HepG2 (cell line): ENCODE measurements around the gene ACTR6. TPM values are rescaled to one million over a fixed set of nuclear protein-coding genes. Genes with fewer than 3 reads are reported as not detected.

ENCODE experiments used
- ATAC-seq: fragments of 200-7000 bp; cut with Tn5 transposase; 3 replicates; pipeline ENCODE4 v1.9.1; 2020; ENCODE audit warnings: mild to moderate bottlenecking, moderate library complexity
- BruUV-seq: library from RNA; stranded (reverse); fragments of 400-500 nt; replicated peaks from 2 replicates; lab custom pipeline; 2021; lab: Mats Ljungman, UMichigan
- CTCF ChIA-PET: fragments of 300-600 bp; formaldehyde crosslinking; extraction: SDS; loops from one replicate; lab custom pipeline; 2021; ENCODE audit warnings: low total read pairs, inconsistent platforms, low intra/inter-chr PET ratio; lab: Yijun Ruan, JAX
- POLR2A ChIA-PET: fragments of 350-600 bp; sonication (Branson Sonifier 250); formaldehyde crosslinking; loops from one replicate; lab custom pipeline; 2020; ENCODE audit warnings: antibody characterized with exemption, inconsistent platforms; lab: Yijun Ruan, JAX
- DNase-seq: peaks from one replicate; pipeline ENCODE4 v3.0.0-alpha.2; 2015; ENCODE audit warnings: low spot score
- FAIRE-seq: peaks from 3 replicates; lab custom pipeline; 2011; peaks lifted over from hg19 to GRCh38; lab: Jason Lieb, UNC
- H2AFZ ChIP-seq: one replicate; pipeline ENCODE4 v1.6.1; 2011; ENCODE audit warnings: low read length, inconsistent platforms
- H3K27ac ChIP-seq: fragments of 300-600 bp; 3 replicates; pipeline ENCODE4 v1.8.0; 2011; ENCODE audit warnings: mixed run types, mild to moderate bottlenecking, mixed read lengths, low read length, inconsistent platforms; ENCODE audit not compliant: insufficient read depth; ENCODE audit errors: extremely low read length
- H3K27me3 ChIP-seq, 2 experiments: fragments of 200-600 bp in 1 of 2; 2 replicates in 1 of 2; 3 replicates in 1 of 2; pipeline versions ENCODE4 v1.6.0 to v1.8.0; 2011; ENCODE audit warnings: low read length in 2 of 2, mild to moderate bottlenecking in 2 of 2, moderate library complexity in 2 of 2, inconsistent platforms in 1 of 2; ENCODE audit not compliant: insufficient read depth in 2 of 2, control insufficient read depth in 1 of 2
- H3K36me3 ChIP-seq, 2 experiments: fragments of 200-600 bp in 1 of 2; replicated peaks in 1 of 2; 2 replicates in 1 of 2; 3 replicates in 1 of 2; pipeline versions ENCODE4 v1.5.1 to v1.8.0; 2011; ENCODE audit warnings: low read length in 2 of 2, inconsistent platforms in 1 of 2; ENCODE audit not compliant: insufficient read depth in 2 of 2, control insufficient read depth in 1 of 2
- H3K4me1 ChIP-seq: 2 replicates; pipeline ENCODE4 v1.5.1; 2012; ENCODE audit warnings: low read length, inconsistent platforms; ENCODE audit not compliant: insufficient read depth
- H3K4me2 ChIP-seq: 2 replicates; pipeline ENCODE4 v1.6.0; 2011; ENCODE audit warnings: low read depth, low read length, inconsistent platforms
- H3K4me3 ChIP-seq, 3 experiments: fragments of 200-600 bp in 1 of 3; sonication (generic), shearing (Covaris generic) in 1 of 3; replicated peaks in 1 of 3; 2 replicates each; pipeline ENCODE4 v1.5.1; 2011 to 2016; ENCODE audit warnings: low read length in 3 of 3, inconsistent platforms in 2 of 3, low read depth in 2 of 3, mild to moderate bottlenecking in 2 of 3, control low read depth in 1 of 3, mixed read lengths in 1 of 3; ENCODE audit not compliant: insufficient read depth in 1 of 3
- H3K79me2 ChIP-seq: one replicate; pipeline ENCODE4 v1.6.1; 2011; ENCODE audit warnings: low read length, inconsistent platforms; ENCODE audit not compliant: insufficient read depth
- H3K9ac ChIP-seq: 2 replicates; pipeline ENCODE4 v1.6.0; 2011; ENCODE audit warnings: mild to moderate bottlenecking, low read depth, low read length, inconsistent platforms; ENCODE audit not compliant: insufficient read depth
- H3K9me3 ChIP-seq: 2 replicates; pipeline ENCODE4 v1.5.1; 2012; ENCODE audit warnings: mild to moderate bottlenecking, low read length
- H4K20me1 ChIP-seq: 2 replicates; pipeline ENCODE4 v1.6.0; 2011; ENCODE audit warnings: inconsistent platforms, mild to moderate bottlenecking, low read length, moderate library complexity; ENCODE audit not compliant: insufficient read depth
- CEBPG ChIP-seq: IDR thresholded peaks from 2 replicates; pipeline ENCODE4 v1.6.1; 2016
- HNRNPLL ChIP-seq: fragments of 200-400 bp; formaldehyde crosslinking; IDR thresholded peaks from 2 replicates; pipeline ENCODE4 v1.6.1; 2017; ENCODE audit warnings: mild to moderate bottlenecking, low read depth, low read length; ENCODE audit not compliant: poor library complexity, severe bottlenecking
- HOXA5 ChIP-seq: sonication (generic); formaldehyde crosslinking; IDR thresholded peaks from 2 replicates; pipeline ENCODE4 v1.4.0; 2020; ENCODE audit warnings: missing genetic modification reagents
- IRX3 ChIP-seq: sonication (generic); formaldehyde crosslinking; IDR thresholded peaks from 2 replicates; pipeline ENCODE4 v1.8.1; 2023; ENCODE audit warnings: mild to moderate bottlenecking, low read depth, missing genetic modification reagents, borderline replicate concordance
- PHF21A ChIP-seq: sonication (generic); formaldehyde crosslinking; IDR thresholded peaks from 2 replicates; pipeline ENCODE4 v1.5.0; 2020; ENCODE audit warnings: mild to moderate bottlenecking, missing genetic modification reagents
- RARG ChIP-seq: sonication (generic); formaldehyde crosslinking; IDR thresholded peaks from 2 replicates; pipeline ENCODE4 v1.4.0; 2020; ENCODE audit warnings: low read depth, mild to moderate bottlenecking, missing genetic modification reagents
- SALL2 ChIP-seq: sonication (generic); formaldehyde crosslinking; IDR thresholded peaks from 2 replicates; pipeline ENCODE4 v1.8.1; 2023; ENCODE audit warnings: mild to moderate bottlenecking, missing genetic modification reagents, inconsistent platforms
- ZNF205 ChIP-seq: IDR thresholded peaks from 2 replicates; pipeline ENCODE4 v1.6.1; 2018; ENCODE audit warnings: missing biosample characterization, missing genetic modification reagents
- ZNF557 ChIP-seq: sonication (generic); formaldehyde crosslinking; IDR thresholded peaks from 2 replicates; pipeline ENCODE4 v1.4.0; 2020; ENCODE audit warnings: missing genetic modification reagents
- ZNF652 ChIP-seq: IDR thresholded peaks from 2 replicates; pipeline ENCODE4 v1.6.1; 2016; ENCODE audit warnings: low read depth, borderline replicate concordance
- ZNF777 ChIP-seq: sonication (generic); formaldehyde crosslinking; IDR thresholded peaks from 2 replicates; pipeline ENCODE4 v1.4.0; 2020; ENCODE audit warnings: missing genetic modification reagents
- ZNF839 ChIP-seq: sonication (generic); formaldehyde crosslinking; IDR thresholded peaks from 2 replicates; pipeline ENCODE4 v1.4.0; 2020; ENCODE audit warnings: missing genetic modification reagents, mild to moderate bottlenecking, borderline replicate concordance
- WGBS: methylation state at CpG from one replicate; pipeline ENCODE4 v1.1.6; 2017; ENCODE audit warnings: low lambda C conversion rate; 5-methylcytosine and 5-hydroxymethylcytosine counted together
- in situ Hi-C: cut with HindIII; loops from 2 replicates; pipeline ENCODE4 v1.10.0; 2017; ENCODE audit warnings: low pct_unique_long_range_greater_than_20kb; ENCODE audit not compliant: extremely low pct_ligation_motif_present
- intact Hi-C: fragments of 100-400 bp; cut with micrococcal nuclease; formaldehyde crosslinking; loops from one replicate; pipeline ENCODE4 v1.10.0; 2022; ENCODE audit not compliant: unreplicated experiment
- polyA plus RNA-seq, 8 experiments: library from polyadenylated mRNA; depleted of rRNA in 3 of 8; stranded (reverse) in 7 of 8; unstranded in 1 of 8; fragments of >200 nt; fragmentation: Illumina TruSeq in 4 of 8; extraction: Trizol in 4 of 8; gene quantifications; 2 replicates each; pipeline versions ENCODE4 v1.2.1 to v1.2.3, GENCODE V29; 2011 to 2016; ENCODE audit warnings: low read depth in 4 of 8, missing spikeins in 1 of 8, mixed read lengths in 1 of 8; ENCODE audit not compliant: insufficient read depth in 1 of 8
- total RNA-seq, 5 experiments: library from RNA; depleted of rRNA; stranded (reverse); fragments of >200 nt; fragmentation: Illumina TruSeq; extraction: Trizol; gene quantifications; 2 replicates each; pipeline ENCODE4 v1.2.3, GENCODE V29; 2016; ENCODE audit warnings: low read depth in 1 of 5
- TF ChIP-seq, protein P1 (sequence below): sonication (generic); formaldehyde crosslinking; IDR thresholded peaks from 2 replicates; pipeline ENCODE4 v1.4.0; 2020; ENCODE audit warnings: mild to moderate bottlenecking, missing genetic modification reagents
- TF ChIP-seq, protein P2 (sequence below): sonication (generic); formaldehyde crosslinking; IDR thresholded peaks from 2 replicates; pipeline ENCODE4 v1.5.1; 2020; ENCODE audit warnings: missing genetic modification reagents, mild to moderate bottlenecking, borderline replicate concordance
- TF ChIP-seq, protein P3 (sequence below): sonication (generic); formaldehyde crosslinking; IDR thresholded peaks from 2 replicates; pipeline ENCODE4 v1.4.0; 2020; ENCODE audit warnings: missing genetic modification reagents, borderline replicate concordance

ACTR6 gene
- total and polyA plus RNA-seq, 2 of the 13 experiments (the other 11 are each of a cell fraction or from before 2014, with no cell fraction given) = 12.9 to 22.4 TPM

- DNase-seq = no peak
- peak; percentile 26 for ATAC-seq
- Histone ChIP-seq H3K27me3 (no peaks in the 10 kb centered on the region; a peak in 1 of 5 replicates), H3K4me3 (peak overlapping the region; percentile 91 to 93 (median 92)), H4K20me1 (peaks cover 10% of the 10 kb centered on the region; the same call in 1 of the 2 replicates), H3K27ac (peak overlapping the region; percentile 91), H3K79me2 (peaks cover 36% of the 10 kb centered on the region), H3K4me2 (peak overlapping the region; percentile 65), H3K9ac (peak overlapping the region; percentile 96), H3K4me1 (peaks cover 32% of the 10 kb centered on the region), H2AFZ (peak overlapping the region; percentile 84), H3K9me3 (no peaks in the 10 kb centered on the region), H3K36me3 (peaks cover 0 to 1% of the 10 kb centered on the region in 2 experiments; a peak in 1 of 5 replicates)
- ChIA-PET CTCF (no interaction called here), POLR2A (interaction anchor here (0.8 to 1.6 kb wide), 4 partner anchors 11 to 288 kb away, joined by 3 to 12 read pairs (median 5); partner anchors contain the start of gene ACTR6)
- FAIRE-seq = no peak
- BruUV-seq = TSS peak; percentile 80
- WGBS = 40% methylated on average over 11 of the region's 11 CpGs
- in situ Hi-C loops (no loop called here), intact Hi-C loops (loop anchor here (5.0 kb wide), 2 partner anchors 64 to 124 kb away; partner anchors contain the start of genes ACTR6 and BLTP3B)
- TF ChIP-seq CEBPG (CRISPR knock-in tag) (peak; percentile 32; the same call in 1 of the 2 replicates), ZNF839 (CRISPR knock-in tag) (no peak), ZNF777 (CRISPR knock-in tag) (peak; percentile 54; the same call in 1 of the 2 replicates), RARG (no peak), SALL2 (no peak), ZNF205 (no peak), HOXA5 (CRISPR knock-in tag) (0 out of 2 replicates have a peak, but pooled peaks have one; percentile 17), PHF21A (0 out of 2 replicates have a peak, but pooled peaks have one; percentile 9), HNRNPLL (no peak), ZNF652 (CRISPR knock-in tag) (peak; percentile 94), IRX3 (CRISPR knock-in tag) (no peak), ZNF557 (CRISPR knock-in tag) (no peak)
- TF ChIP-seq, protein P1, sequence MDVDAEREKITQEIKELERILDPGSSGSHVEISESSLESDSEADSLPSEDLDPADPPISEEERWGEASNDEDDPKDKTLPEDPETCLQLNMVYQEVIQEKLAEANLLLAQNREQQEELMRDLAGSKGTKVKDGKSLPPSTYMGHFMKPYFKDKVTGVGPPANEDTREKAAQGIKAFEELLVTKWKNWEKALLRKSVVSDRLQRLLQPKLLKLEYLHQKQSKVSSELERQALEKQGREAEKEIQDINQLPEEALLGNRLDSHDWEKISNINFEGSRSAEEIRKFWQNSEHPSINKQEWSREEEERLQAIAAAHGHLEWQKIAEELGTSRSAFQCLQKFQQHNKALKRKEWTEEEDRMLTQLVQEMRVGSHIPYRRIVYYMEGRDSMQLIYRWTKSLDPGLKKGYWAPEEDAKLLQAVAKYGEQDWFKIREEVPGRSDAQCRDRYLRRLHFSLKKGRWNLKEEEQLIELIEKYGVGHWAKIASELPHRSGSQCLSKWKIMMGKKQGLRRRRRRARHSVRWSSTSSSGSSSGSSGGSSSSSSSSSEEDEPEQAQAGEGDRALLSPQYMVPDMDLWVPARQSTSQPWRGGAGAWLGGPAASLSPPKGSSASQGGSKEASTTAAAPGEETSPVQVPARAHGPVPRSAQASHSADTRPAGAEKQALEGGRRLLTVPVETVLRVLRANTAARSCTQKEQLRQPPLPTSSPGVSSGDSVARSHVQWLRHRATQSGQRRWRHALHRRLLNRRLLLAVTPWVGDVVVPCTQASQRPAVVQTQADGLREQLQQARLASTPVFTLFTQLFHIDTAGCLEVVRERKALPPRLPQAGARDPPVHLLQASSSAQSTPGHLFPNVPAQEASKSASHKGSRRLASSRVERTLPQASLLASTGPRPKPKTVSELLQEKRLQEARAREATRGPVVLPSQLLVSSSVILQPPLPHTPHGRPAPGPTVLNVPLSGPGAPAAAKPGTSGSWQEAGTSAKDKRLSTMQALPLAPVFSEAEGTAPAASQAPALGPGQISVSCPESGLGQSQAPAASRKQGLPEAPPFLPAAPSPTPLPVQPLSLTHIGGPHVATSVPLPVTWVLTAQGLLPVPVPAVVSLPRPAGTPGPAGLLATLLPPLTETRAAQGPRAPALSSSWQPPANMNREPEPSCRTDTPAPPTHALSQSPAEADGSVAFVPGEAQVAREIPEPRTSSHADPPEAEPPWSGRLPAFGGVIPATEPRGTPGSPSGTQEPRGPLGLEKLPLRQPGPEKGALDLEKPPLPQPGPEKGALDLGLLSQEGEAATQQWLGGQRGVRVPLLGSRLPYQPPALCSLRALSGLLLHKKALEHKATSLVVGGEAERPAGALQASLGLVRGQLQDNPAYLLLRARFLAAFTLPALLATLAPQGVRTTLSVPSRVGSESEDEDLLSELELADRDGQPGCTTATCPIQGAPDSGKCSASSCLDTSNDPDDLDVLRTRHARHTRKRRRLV (CRISPR knock-in tag) = 0 out of 2 replicates have a peak, but pooled peaks have one; percentile 7
- TF ChIP-seq, protein P2, sequence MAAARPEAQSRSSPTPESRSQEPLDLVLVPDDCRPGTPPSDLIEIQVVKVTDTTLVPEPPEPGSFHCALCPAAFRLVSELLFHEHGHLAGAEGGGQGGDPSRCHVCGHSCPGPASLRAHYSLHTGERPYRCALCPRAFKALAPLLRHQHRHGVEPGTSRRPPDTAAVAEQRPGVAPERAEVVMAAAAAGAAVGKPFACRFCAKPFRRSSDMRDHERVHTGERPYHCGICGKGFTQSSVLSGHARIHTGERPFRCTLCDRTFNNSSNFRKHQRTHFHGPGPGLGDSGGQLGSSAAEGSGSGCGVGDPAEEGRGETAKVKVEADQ (CRISPR knock-in tag) = no peak
- TF ChIP-seq, protein P3, sequence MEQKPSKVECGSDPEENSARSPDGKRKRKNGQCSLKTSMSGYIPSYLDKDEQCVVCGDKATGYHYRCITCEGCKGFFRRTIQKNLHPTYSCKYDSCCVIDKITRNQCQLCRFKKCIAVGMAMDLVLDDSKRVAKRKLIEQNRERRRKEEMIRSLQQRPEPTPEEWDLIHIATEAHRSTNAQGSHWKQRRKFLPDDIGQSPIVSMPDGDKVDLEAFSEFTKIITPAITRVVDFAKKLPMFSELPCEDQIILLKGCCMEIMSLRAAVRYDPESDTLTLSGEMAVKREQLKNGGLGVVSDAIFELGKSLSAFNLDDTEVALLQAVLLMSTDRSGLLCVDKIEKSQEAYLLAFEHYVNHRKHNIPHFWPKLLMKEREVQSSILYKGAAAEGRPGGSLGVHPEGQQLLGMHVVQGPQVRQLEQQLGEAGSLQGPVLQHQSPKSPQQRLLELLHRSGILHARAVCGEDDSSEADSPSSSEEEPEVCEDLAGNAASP (CRISPR knock-in tag) = no peak
These were observed 65.3 kb downstream of the ACTR6 start for GRCh38 chr12:100265732-100266584.
